ENCODE data around the gene PPP1R1A. TPM values are rescaled to one million over a fixed set of nuclear protein-coding genes. Genes with fewer than 3 reads are reported as not detected.

The PPP1R1A gene
- total and polyA plus RNA-seq, 5 donors: 122 to 210 (median 178) TPM

DNA sequence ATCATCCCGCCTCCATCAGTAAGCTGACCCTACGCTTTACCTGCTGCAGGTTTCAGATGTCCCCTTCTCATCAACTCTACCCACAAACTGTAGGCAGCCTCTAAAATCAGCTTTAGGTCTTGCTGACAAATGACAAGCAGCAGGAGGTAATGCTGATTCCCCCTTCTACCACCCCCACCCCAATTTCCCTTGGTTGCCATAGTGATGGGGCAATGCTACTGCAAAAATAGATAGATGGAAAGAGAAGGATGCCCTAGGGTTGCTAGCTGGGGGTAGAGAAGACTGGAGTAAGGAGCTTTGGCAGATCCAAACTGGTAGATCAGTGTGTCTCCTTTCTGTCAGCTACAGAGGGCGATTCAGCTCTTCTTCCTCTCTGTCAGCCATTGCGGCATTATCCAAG lies 58.9 kb downstream of the PPP1R1A start:
- no peaks in the 10 kb centered on the region for H3K27me3 ChIP-seq (ENCODE audit: control insufficient read depth, insufficient read depth)
- no peak overlapping the region for H3K4me3 ChIP-seq (ENCODE audit: low read length)
- H3K9me3 ChIP-seq (ENCODE audit: control insufficient read depth, low read length): no peaks in the 10 kb centered on the region
- intact Hi-C loops (cut with DNase I): no loop called here
- no peak overlapping the region for H3K27ac ChIP-seq (ENCODE audit: low read length)
- DNase-seq (no peak), ATAC-seq (no peak)
- WGBS: 88% methylated on average over 4 of the region's 4 CpGs
- no peaks in the 10 kb centered on the region for H3K4me1 ChIP-seq (ENCODE audit: control insufficient read depth, insufficient read depth, low read length)

Other genes starting within 250 kb of the PPP1R1A start
- gene GPR84, start 224.2 kb downstream of the PPP1R1A start, total RNA-seq: under 1 TPM; 0.39 to 0.71 (median 0.46) TPM
- gene GPR84, start 224.2 kb downstream of the PPP1R1A start, polyA plus RNA-seq: 0.20 TPM
- gene ZNF385A, start 203.9 kb downstream of the PPP1R1A start, total RNA-seq: 10 to 100 TPM in 1 of 4 donors, 1 to 10 TPM in 3; 6.5 to 17.0 (median 8.9) TPM
- gene ZNF385A, start 203.9 kb downstream of the PPP1R1A start, polyA plus RNA-seq: 6.0 TPM
- gene ITGA5, start 169.4 kb downstream of the PPP1R1A start, total RNA-seq: 100 to 1,000 TPM in 1 of 4 donors, 10 to 100 TPM in 3; 57.0 to 141 (median 60.2) TPM
- gene ITGA5, start 169.4 kb downstream of the PPP1R1A start, polyA plus RNA-seq: 49.3 TPM
- gene GTSF1, start 115.1 kb downstream of the PPP1R1A start, total RNA-seq: under 1 TPM in 1 of 4 donors, not detected in 3; 0.79 TPM
- gene GTSF1, start 115.1 kb downstream of the PPP1R1A start, polyA plus RNA-seq: not detected
- gene NCKAP1L, start 90.9 kb downstream of the PPP1R1A start, total RNA-seq: 10 to 100 TPM in 2 of 4 donors, 1 to 10 TPM in 2; 7.0 to 13.0 (median 10.3) TPM
- 1.1 TPM for gene NCKAP1L, start 90.9 kb downstream of the PPP1R1A start, polyA plus RNA-seq
- gene PDE1B, start 39.1 kb downstream of the PPP1R1A start, total RNA-seq: 1 to 10 TPM; 1.0 to 3.1 (median 1.6) TPM
- gene PDE1B, start 39.1 kb downstream of the PPP1R1A start, polyA plus RNA-seq: 2.6 TPM
- gene LACRT, start 46.2 kb upstream of the PPP1R1A start, total RNA-seq: not detected
- gene LACRT, start 46.2 kb upstream of the PPP1R1A start, polyA plus RNA-seq: not detected
- gene DCD, start 59.7 kb upstream of the PPP1R1A start, total RNA-seq: not detected
- not detected for gene DCD, start 59.7 kb upstream of the PPP1R1A start, polyA plus RNA-seq

All from right cardiac atrium (tissue), 5 donors.